ENCODE data around the gene SNAPC4. TPM values are rescaled to one million over a fixed set of nuclear protein-coding genes. Genes with fewer than 3 reads are reported as not detected.

SNAPC4 gene
- total and polyA plus RNA-seq, 8 donors, result 5.8 to 14.2 (median 11.3) TPM

DNA sequence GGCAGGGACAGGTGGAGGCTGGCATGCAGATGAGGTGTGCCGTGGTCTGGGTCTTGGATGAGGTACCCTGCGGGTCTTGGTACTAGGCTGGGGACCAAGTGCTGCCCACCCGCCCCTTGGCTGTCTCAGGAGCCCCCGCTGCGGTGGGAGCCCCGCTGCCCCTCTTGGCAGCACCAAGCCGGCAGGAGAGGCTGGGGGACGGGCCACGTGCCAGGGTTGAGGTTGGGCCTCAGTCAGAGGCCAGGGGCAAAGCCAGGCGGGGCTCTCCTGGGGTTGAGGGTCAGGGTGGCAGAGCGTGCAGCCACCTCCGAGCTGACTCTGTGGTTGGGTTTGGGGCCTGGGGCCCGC is 28.5 kb downstream of the SNAPC4 start:
- H3K4me3 ChIP-seq, result no peak overlapping the region
- no peak overlapping the region for H3K27ac ChIP-seq
- intact Hi-C loops (cut with DNase I), result no loop called here
- no peaks in the 10 kb centered on the region for H3K27me3 ChIP-seq
- peaks cover 0 to 37% of the 10 kb centered on the region in 2 donors for H3K36me3 ChIP-seq
- peaks cover 11 to 24% of the 10 kb centered on the region in 2 donors for H3K4me1 ChIP-seq
- ATAC-seq, result no peak
- TF ChIP-seq CTCF (IDR thresholded peaks at IDR 0.05), result no peak
- no peaks in the 10 kb centered on the region for H3K9me3 ChIP-seq
- DNase-seq, result no peak

DNA sequence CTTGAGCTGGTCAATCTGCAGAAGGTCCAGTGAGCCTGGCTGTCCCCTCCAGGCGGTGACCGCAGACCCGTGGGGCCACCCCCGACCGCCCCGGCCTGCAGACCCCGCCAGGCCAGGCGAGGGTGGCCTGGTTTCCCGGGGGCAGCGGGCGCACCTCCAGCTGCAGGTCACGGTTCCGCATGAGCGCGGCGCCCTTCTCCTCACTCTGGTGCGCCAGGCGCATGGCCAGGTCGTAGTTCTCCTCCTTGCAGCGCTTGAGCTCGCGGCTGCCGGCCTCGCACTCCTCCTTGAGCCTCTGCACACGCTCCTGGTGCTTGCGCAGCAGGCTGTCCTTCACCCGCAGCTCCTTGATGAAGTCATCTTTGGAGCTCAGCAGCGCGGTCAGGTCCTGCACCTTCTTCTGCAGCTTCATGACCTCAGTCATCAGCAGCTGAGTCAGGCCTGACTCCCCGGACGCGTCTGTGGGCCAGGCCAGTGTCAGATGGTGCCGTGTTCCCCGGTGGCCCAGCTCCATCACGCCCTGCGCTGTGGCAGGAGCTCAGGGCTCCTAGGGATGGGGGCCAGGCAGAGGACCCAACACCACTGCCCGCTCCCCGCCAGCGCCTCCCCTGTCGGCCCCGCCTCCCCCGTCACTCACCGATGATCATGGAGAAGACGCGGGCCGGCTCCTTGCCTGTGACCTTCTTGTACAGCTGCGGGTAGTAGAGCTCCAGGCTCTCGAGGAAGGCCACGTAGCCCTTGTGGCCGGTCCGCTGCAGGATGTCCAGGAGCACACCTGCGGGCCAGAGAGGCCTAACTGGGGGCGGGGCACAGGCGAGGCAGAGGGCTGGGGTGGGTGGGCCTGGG is 29.1 kb downstream of the SNAPC4 start:
- H3K4me1 ChIP-seq, result peaks cover 11 to 30% of the 10 kb centered on the region in 2 donors
- intact Hi-C loops (cut with DNase I), result no loop called here
- H3K36me3 ChIP-seq, result peaks cover 0 to 34% of the 10 kb centered on the region in 2 donors
- H3K9me3 ChIP-seq, result no peaks in the 10 kb centered on the region
- no peak for ATAC-seq
- no peak for TF ChIP-seq CTCF (IDR thresholded peaks at IDR 0.05)
- no peak overlapping the region for H3K27ac ChIP-seq
- no peak for DNase-seq
- H3K4me3 ChIP-seq, result no peak overlapping the region
- no peaks in the 10 kb centered on the region for H3K27me3 ChIP-seq

GRCh38 chr9:136370037-136370436 is 29.9 kb downstream of the SNAPC4 start:
- Histone ChIP-seq H3K4me3 (no peak overlapping the region), H3K27ac (no peak overlapping the region), H3K36me3 (peaks cover 0 to 25% of the 10 kb centered on the region in 2 donors), H3K4me1 (peaks cover 11 to 39% of the 10 kb centered on the region in 2 donors), H3K27me3 (no peaks in the 10 kb centered on the region), H3K9me3 (no peaks in the 10 kb centered on the region)
- ATAC-seq (no peak), DNase-seq (no peak)
- intact Hi-C loops (cut with DNase I), result no loop called here
- TF ChIP-seq CTCF (IDR thresholded peaks at IDR 0.05), result no peak

GRCh38 chr9:136368190-136368589 is 31.8 kb downstream of the SNAPC4 start:
- Histone ChIP-seq H3K36me3 (peaks cover 0 to 25% of the 10 kb centered on the region in 2 donors), H3K4me3 (no peak overlapping the region), H3K9me3 (no peaks in the 10 kb centered on the region), H3K27ac (no peak overlapping the region), H3K4me1 (peaks cover 16 to 41% of the 10 kb centered on the region in 2 donors), H3K27me3 (peaks cover 0 to 6% of the 10 kb centered on the region in 2 donors)
- DNase-seq (no peak), ATAC-seq (no peak)
- TF ChIP-seq CTCF (IDR thresholded peaks at IDR 0.05), result no peak
- intact Hi-C loops (cut with DNase I), result no loop called here

DNA sequence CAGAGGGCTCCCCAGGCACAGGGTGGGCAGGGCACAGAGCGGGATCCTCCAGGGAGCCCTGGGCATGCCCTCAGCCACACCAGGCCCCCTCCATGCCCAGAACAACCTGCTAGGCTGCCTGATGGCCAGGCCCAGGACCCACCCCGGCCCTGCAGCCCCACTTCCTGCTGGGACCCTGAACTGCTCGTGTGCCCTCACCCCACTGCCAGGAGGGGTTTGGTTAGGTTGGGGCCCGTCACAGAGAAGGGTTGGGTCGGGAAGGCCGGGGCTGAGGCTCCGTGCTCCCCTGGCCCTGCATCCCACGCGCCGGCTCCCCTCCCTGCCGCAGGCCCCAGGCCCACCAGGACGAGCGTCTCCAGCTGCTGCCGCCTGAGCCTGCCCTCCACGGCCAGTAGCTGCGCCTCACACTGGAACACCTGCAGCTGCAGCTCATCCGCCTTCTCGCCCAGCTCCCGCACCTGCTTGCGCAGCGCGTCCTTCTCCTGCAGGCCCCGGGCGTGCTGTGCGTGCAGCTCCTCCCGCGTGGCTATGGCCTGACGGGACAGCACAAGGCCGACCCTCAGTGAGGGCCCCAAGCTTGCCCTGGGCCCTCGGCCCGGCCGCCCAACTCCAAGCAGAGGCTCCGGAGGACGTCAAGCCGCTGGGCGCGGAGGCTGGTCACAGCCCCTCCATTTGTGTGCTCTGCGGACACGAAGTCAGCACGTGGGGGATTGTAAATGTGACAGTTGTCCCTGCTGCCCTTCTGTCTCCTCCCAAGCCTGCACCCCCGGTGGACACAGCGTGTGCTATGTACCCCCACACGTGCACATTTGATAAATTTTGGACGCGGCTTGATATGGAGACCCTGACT is 32.4 kb downstream of the SNAPC4 start:
- Histone ChIP-seq H3K27me3 (peaks cover 0 to 6% of the 10 kb centered on the region in 2 donors), H3K36me3 (peaks cover 0 to 25% of the 10 kb centered on the region in 2 donors), H3K4me1 (peaks cover 14 to 39% of the 10 kb centered on the region in 2 donors), H3K27ac (no peak overlapping the region), H3K4me3 (no peak overlapping the region), H3K9me3 (no peaks in the 10 kb centered on the region)
- intact Hi-C loops (cut with DNase I), result no loop called here
- ATAC-seq (no peak), DNase-seq (no peak)
- TF ChIP-seq CTCF (IDR thresholded peaks at IDR 0.05), result no peak

Measured in left lung (tissue), 10 donors.